ENCODE measurements around the gene GEMIN7.

Gene GEMIN7

GRCh38 chr19:45086480-45086879, 7.4 kb downstream of the GEMIN7 start:
- no peak for DNase-seq

GRCh38 chr19:45087531-45087930, 8.5 kb downstream of the GEMIN7 start:
- DNase-seq: no peak

- no peak for DNase-seq
Measured at GRCh38 chr19:45090034-45090433, 11.0 kb downstream of the GEMIN7 start.

GRCh38 chr19:45090606-45091005, 11.5 kb downstream of the GEMIN7 start:
- no peak for DNase-seq

- DNase-seq: peak; percentile 95
Measured at GRCh38 chr19:45091031-45091923, 12.2 kb downstream of the GEMIN7 start.

- peak; percentile 99 for DNase-seq
Measured at GRCh38 chr19:45092747-45093678, 14.0 kb downstream of the GEMIN7 start, which contains the start of gene PPP1R37. Gene PPP1R37, plus strand, starts transcription at chr19:45093179. Its CDS starts 147 bp downstream, at chr19:45093326.

GRCh38 chr19:45094137-45094536, 15.1 kb downstream of the GEMIN7 start:
- no peak for DNase-seq

GRCh38 chr19:45094707-45095106, 15.6 kb downstream of the GEMIN7 start:
- no peak for DNase-seq

- no peak for DNase-seq
Measured at GRCh38 chr19:45095496-45096413, 16.7 kb downstream of the GEMIN7 start.

- DNase-seq: no peak
Measured at GRCh38 chr19:45096700-45097099, 17.6 kb downstream of the GEMIN7 start.

- DNase-seq: no peak
Measured at GRCh38 chr19:45097450-45097775, 18.4 kb downstream of the GEMIN7 start.

GRCh38 chr19:45097776-45098520, 18.9 kb downstream of the GEMIN7 start:
- DNase-seq: no peak

- no peak for DNase-seq
Measured at GRCh38 chr19:45098521-45099466, 19.7 kb downstream of the GEMIN7 start.

- no peak for DNase-seq
Measured at GRCh38 chr19:45099467-45100191, 20.6 kb downstream of the GEMIN7 start.

GRCh38 chr19:45100201-45100600, 21.1 kb downstream of the GEMIN7 start:
- DNase-seq: no peak

GRCh38 chr19:45100846-45101252, 21.8 kb downstream of the GEMIN7 start:
- DNase-seq: no peak

- DNase-seq: no peak
Measured at GRCh38 chr19:45101806-45102205, 22.7 kb downstream of the GEMIN7 start.

- DNase-seq: no peak
Measured at GRCh38 chr19:45102481-45102880, 23.4 kb downstream of the GEMIN7 start.

GRCh38 chr19:45103156-45103507, 24.1 kb downstream of the GEMIN7 start:
- DNase-seq: no peak
